Peyer's patch (tissue), 4 donors: ENCODE measurements around the gene FBXO17. TPM values are rescaled to one million over a fixed set of nuclear protein-coding genes. Genes with fewer than 3 reads are reported as not detected.
"Not testable (repeated sequence)": the region's sequence is repeated elsewhere in the genome, so short reads cannot be mapped to it uniquely, and the experiment has no call there.

Source experiments
- DNase-seq, 3 donors: peaks; one replicate each; pipeline ENCODE4 v3.0.0-alpha.2; 2017 to 2019
- H3K27ac ChIP-seq, 4 donors: fragments of 200-600 bp; sonication (generic); one replicate each; pipeline ENCODE4 v1.5.1; 2016 to 2019
- H3K27me3 ChIP-seq, 2 donors: fragments of 200-600 bp; sonication (generic); one replicate each; pipeline ENCODE4 v1.5.1; 2019
- H3K36me3 ChIP-seq, 3 donors: fragments of 200-600 bp; sonication (generic); one replicate each; pipeline ENCODE4 v1.5.1; 2016 to 2019
- H3K4me1 ChIP-seq, 4 donors: fragments of 200-600 bp; sonication (generic); one replicate each; pipeline ENCODE4 v1.5.1; 2016 to 2019
- H3K4me3 ChIP-seq, 4 donors: fragments of 200-600 bp; sonication (generic); 1 replicate in 3 of 4; 2 replicates in 1 of 4; pipeline ENCODE4 v1.5.1; 2016 to 2019; ENCODE audit warnings: mild to moderate bottlenecking in 1 of 4
- H3K9me3 ChIP-seq, 4 donors: fragments of 200-600 bp; sonication (generic); one replicate each; pipeline ENCODE4 v1.5.1; 2016 to 2019; ENCODE audit warnings: mild to moderate bottlenecking in 1 of 4
- POLR2A ChIP-seq, 2 donors: fragments of 450-650 bp; IDR thresholded peaks; one replicate each; pipeline ENCODE4 v1.5.1; 2017; ENCODE audit warnings: antibody characterized with exemption in 2 of 2, mild to moderate bottlenecking in 2 of 2, moderate library complexity in 2 of 2
- total RNA-seq, 4 donors: library from RNA; depleted of rRNA; stranded (reverse); fragments of >200 nt; gene quantifications; one replicate each; pipeline ENCODE4 v1.1.0, GENCODE V29; 2016
- TF ChIP-seq, protein P1 (sequence below), 6 experiments: fragments of 450-650 bp in 4 of 6; fragments of 200-600 bp in 2 of 6; sonication (generic) in 1 of 6; IDR thresholded peaks; one replicate each; pipeline ENCODE4 v1.5.1; 2017 to 2019; ENCODE audit warnings: antibody characterized with exemption in 6 of 6, mild to moderate bottlenecking in 3 of 6, moderate library complexity in 1 of 6

FBXO17 gene
- total RNA-seq, 4 donors from 2014 or later: 1.4 to 5.4 (median 3.9) TPM

DNA sequence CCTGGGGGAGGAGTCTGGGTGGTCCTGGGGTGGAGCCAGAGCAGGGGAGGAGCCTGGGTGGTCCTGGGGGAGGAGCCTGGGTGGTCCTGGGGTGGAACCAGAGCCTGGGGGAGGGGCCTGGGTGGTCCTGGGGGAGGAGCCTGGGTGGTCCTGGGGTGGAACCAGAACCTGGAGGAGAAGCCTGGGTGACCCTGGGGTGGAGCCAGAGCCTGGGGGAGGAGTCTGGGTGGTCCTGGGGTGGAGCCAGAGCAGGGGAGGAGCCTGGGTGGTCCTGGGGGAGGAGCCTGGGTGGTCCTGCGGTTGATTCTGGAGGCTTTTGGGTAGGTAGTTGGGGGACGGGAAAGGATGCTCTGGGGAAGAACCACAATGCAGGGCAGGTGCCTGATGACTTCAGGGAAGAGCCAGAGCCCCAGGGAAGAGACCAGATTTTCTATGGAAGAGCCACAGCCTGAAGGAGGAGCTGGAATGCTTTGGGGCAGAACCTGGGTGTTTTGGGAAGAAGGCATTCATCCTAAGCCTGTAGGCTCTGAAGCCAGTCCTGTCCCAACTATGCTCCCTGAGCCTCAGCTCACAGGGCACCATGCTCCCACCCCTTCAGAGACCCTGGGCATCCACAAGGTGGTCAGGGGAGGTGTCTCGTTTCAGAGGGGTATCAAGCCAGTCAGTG lies 29.8 kb downstream of the FBXO17 start:
- H3K4me1 ChIP-seq: peaks cover 4 to 8% (median 7%) of the 10 kb centered on the region in 4 donors
- no peaks in the 10 kb centered on the region for H3K27me3 ChIP-seq
- peaks cover 0 to 7% (median 0%) of the 10 kb centered on the region in 4 donors for H3K9me3 ChIP-seq
- H3K36me3 ChIP-seq: no peaks in the 10 kb centered on the region
- TF ChIP-seq, protein P1, sequence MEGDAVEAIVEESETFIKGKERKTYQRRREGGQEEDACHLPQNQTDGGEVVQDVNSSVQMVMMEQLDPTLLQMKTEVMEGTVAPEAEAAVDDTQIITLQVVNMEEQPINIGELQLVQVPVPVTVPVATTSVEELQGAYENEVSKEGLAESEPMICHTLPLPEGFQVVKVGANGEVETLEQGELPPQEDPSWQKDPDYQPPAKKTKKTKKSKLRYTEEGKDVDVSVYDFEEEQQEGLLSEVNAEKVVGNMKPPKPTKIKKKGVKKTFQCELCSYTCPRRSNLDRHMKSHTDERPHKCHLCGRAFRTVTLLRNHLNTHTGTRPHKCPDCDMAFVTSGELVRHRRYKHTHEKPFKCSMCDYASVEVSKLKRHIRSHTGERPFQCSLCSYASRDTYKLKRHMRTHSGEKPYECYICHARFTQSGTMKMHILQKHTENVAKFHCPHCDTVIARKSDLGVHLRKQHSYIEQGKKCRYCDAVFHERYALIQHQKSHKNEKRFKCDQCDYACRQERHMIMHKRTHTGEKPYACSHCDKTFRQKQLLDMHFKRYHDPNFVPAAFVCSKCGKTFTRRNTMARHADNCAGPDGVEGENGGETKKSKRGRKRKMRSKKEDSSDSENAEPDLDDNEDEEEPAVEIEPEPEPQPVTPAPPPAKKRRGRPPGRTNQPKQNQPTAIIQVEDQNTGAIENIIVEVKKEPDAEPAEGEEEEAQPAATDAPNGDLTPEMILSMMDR (IDR thresholded peaks at IDR 0.05): no peak
- no peak for TF ChIP-seq POLR2A (IDR thresholded peaks at IDR 0.05)
- no peak overlapping the region for H3K4me3 ChIP-seq
- DNase-seq: no peak
- no peak overlapping the region for H3K27ac ChIP-seq

GRCh38 chr19:38944981-38945506 lies 30.5 kb downstream of the FBXO17 start:
- peaks cover under 1 to 4% (median 3%) of the 10 kb centered on the region in 4 donors for H3K4me1 ChIP-seq
- peaks cover 0 to 6% (median 0%) of the 10 kb centered on the region in 4 donors for H3K9me3 ChIP-seq
- no peaks in the 10 kb centered on the region for H3K27me3 ChIP-seq
- no peak overlapping the region for H3K27ac ChIP-seq
- no peak for DNase-seq
- no peaks in the 10 kb centered on the region for H3K36me3 ChIP-seq
- no peak for TF ChIP-seq POLR2A (IDR thresholded peaks at IDR 0.05)
- TF ChIP-seq, protein P1 (IDR thresholded peaks at IDR 0.05): no peak
- no peak overlapping the region for H3K4me3 ChIP-seq

DNA sequence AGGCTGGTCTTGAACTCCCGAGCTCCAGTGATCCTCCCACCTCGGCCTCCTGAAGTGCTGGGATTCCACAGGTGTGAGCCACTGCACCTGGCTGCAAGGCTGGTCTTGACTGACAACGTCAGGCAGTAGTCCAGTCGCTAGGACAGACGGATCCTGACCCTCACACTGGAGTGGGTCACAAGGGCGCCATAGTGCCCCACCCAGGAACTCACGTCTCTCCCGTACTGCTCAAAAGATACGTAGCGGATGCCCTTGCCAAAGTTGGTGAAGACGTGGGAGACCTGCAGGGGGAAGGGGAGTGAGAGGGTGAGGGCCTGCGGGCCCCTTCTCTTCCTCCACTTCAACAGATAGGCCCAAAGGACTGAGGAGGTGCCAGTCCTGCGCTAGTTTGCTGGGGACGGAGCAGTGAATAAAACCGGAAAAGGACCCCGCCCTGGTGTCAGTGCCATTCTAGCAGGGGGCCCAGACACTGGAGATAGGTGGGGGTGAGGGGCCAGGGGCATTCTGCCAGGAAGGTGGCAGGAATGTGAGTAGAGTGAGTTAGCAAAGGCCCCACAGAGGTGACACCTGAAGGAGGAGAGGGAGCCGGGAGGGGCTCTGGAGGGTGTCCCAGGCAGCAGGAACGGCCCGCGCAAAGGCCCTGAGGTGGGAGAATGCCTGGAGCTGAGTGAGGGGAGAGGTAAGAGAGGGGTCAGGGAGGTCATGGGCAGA lies 32.9 kb downstream of the FBXO17 start:
- TF ChIP-seq, protein P1 (IDR thresholded peaks at IDR 0.05): no peak
- TF ChIP-seq POLR2A (IDR thresholded peaks at IDR 0.05): no peak
- no peak for DNase-seq
- H3K36me3 ChIP-seq: no peaks in the 10 kb centered on the region

DNA sequence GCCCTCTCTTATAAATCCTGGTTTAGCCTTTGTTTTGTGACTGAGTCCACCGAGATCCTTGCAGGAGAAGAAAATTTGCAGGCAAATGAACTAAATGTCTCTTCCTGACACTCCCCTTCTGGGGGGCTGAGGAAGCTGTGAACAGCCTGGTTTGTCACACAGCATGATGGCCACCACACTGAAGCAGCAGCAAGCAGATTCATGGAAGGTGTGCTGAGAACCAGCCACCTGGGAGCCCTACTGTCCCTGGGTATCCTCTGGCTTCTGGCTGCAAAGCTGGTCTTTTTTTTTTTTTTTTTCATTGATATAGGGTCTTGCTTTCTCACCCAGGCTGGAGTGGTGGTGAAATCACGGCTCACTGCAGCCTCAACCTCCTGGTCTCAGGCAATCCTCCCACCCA lies 33.6 kb downstream of the FBXO17 start:
- no peak for TF ChIP-seq POLR2A (IDR thresholded peaks at IDR 0.05)
- TF ChIP-seq, protein P1 (IDR thresholded peaks at IDR 0.05): no peak
- Histone ChIP-seq H3K36me3 (no peaks in the 10 kb centered on the region), H3K27ac (no peak overlapping the region), H3K4me3 (no peak overlapping the region), H3K4me1 (no peaks in the 10 kb centered on the region), H3K9me3 (no peaks in the 10 kb centered on the region), H3K27me3 (no peaks in the 10 kb centered on the region)
- no peak for DNase-seq

More for the DNA sequence above, 32.9 kb downstream of the FBXO17 start:
- Histone ChIP-seq H3K4me3 (no peak overlapping the region), H3K27me3 (no peaks in the 10 kb centered on the region), H3K9me3 (no peaks in the 10 kb centered on the region), H3K27ac (no peak overlapping the region), H3K4me1 (no peaks in the 10 kb centered on the region)

- H3K36me3 ChIP-seq, H3K27me3 ChIP-seq, H3K4me1 ChIP-seq, H3K4me3 ChIP-seq, H3K9me3 ChIP-seq, DNase-seq, H3K27ac ChIP-seq: not testable (repeated sequence)
Measured at GRCh38 chr19:38941466-38941865, 34.1 kb downstream of the FBXO17 start.

DNA sequence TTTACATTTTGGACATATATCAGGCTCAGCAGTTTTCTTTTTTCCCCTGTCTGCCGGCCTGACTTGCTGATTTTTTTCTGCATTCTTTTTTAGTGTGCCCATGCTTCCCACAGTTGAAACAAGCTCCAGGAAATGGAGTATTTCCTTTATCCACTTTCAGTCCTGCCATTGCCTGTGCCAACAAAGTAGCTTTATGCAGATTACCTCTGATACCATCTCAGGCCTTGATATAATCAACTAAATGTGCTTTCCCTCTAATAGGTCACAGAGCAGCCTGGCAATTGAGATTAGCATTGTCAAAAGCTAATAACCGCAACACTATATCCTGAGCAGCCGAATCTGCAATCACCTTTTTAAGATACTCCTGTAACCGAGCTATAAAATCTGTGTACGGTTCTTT lies 35.6 kb downstream of the FBXO17 start:
- Histone ChIP-seq H3K4me1 (no peaks in the 10 kb centered on the region), H3K36me3 (no peaks in the 10 kb centered on the region), H3K9me3 (peaks cover 0 to 3% (median 0%) of the 10 kb centered on the region in 4 donors), H3K27ac (no peak overlapping the region), H3K4me3 (no peak overlapping the region), H3K27me3 (no peaks in the 10 kb centered on the region)
- TF ChIP-seq, protein P1 (IDR thresholded peaks at IDR 0.05): no peak
- TF ChIP-seq POLR2A (IDR thresholded peaks at IDR 0.05): no peak
- no peak for DNase-seq
